GM12878 (cell line): ENCODE measurements around the gene SMARCD1. TPM values are rescaled to one million over a fixed set of nuclear protein-coding genes. Genes with fewer than 3 reads are reported as not detected.

Experiments
- ATAC-seq: fragments of 200-7000 bp; cut with Tn5 transposase; 3 replicates; pipeline ENCODE4 v1.9.1; 2020; ENCODE audit warnings: mild to moderate bottlenecking, moderate library complexity
- BruUV-seq: library from RNA; stranded (reverse); fragments of 400-500 nt; replicated peaks from 2 replicates; lab custom pipeline; 2021; lab: Mats Ljungman, UMichigan
- CTCF ChIA-PET: fragments of 300-600 bp; sonication (Branson Sonifier 250); formaldehyde crosslinking; extraction: SDS; loops from one replicate; lab custom pipeline; 2021; ENCODE audit warnings: inconsistent platforms; lab: Yijun Ruan, JAX
- POLR2A ChIA-PET: fragments of 350-600 bp; formaldehyde crosslinking; extraction: SDS; loops from one replicate; lab custom pipeline; 2021; ENCODE audit warnings: inconsistent platforms; lab: Charles Lee
- RAD21 ChIA-PET: fragments of 300-600 bp; sonication (Branson Sonifier 250); formaldehyde crosslinking; loops from one replicate; lab custom pipeline; 2023; ENCODE audit warnings: antibody characterized with exemption; ENCODE audit not compliant: unreplicated experiment; lab: Charles Lee
- SMC1A ChIA-PET: fragments of 300-600 bp; sonication (Branson Sonifier 250); formaldehyde crosslinking; loops from one replicate; lab custom pipeline; 2023; ENCODE audit not compliant: unreplicated experiment, uncharacterized antibody; lab: Charles Lee
- DNase-seq: peaks from one replicate; pipeline ENCODE4 v3.0.0-alpha.2; 2011; ENCODE audit warnings: low read depth, low spot score
- FAIRE-seq: peaks from 3 replicates; lab custom pipeline; 2011; peaks lifted over from hg19 to GRCh38; lab: Jason Lieb, UNC
- H2AFZ ChIP-seq: 2 replicates; pipeline ENCODE4 v1.6.0; 2011; ENCODE audit warnings: low read depth, low read length, control low read depth; ENCODE audit not compliant: control insufficient read depth
- H3K27ac ChIP-seq: 2 replicates; pipeline ENCODE4 v1.5.1; 2011; ENCODE audit warnings: control low read depth; ENCODE audit not compliant: control insufficient read depth, insufficient read depth
- H3K27me3 ChIP-seq, 2 experiments: replicated peaks in 1 of 2; 2 replicates each; pipeline versions ENCODE4 v1.6.0 to v1.6.1; 2011; ENCODE audit warnings: low read length in 1 of 2; ENCODE audit not compliant: control insufficient read depth in 2 of 2, insufficient read depth in 2 of 2
- H3K36me3 ChIP-seq, 2 experiments: 2 replicates each; pipeline ENCODE4 v1.5.1; 2011; ENCODE audit warnings: low read length in 1 of 2; ENCODE audit not compliant: control insufficient read depth in 2 of 2, insufficient read depth in 2 of 2
- H3K4me1 ChIP-seq: 2 replicates; pipeline ENCODE4 v1.6.1; 2011; ENCODE audit warnings: mild to moderate bottlenecking, low read length, moderate library complexity, mixed read lengths; ENCODE audit not compliant: control insufficient read depth, insufficient read depth
- H3K4me2 ChIP-seq: 2 replicates; pipeline ENCODE4 v1.6.0; 2011; ENCODE audit warnings: control low read depth; ENCODE audit not compliant: control insufficient read depth, insufficient read depth
- H3K4me3 ChIP-seq: fragments of 200-600 bp; sonication (generic); 2 replicates; pipeline ENCODE4 v1.5.1; 2016
- H3K79me2 ChIP-seq: 2 replicates; pipeline ENCODE4 v1.6.0; 2011; ENCODE audit warnings: low read length; ENCODE audit not compliant: control insufficient read depth, insufficient read depth
- H3K9ac ChIP-seq: 2 replicates; pipeline ENCODE4 v1.8.0; 2011; ENCODE audit warnings: low read length, control low read depth, mixed read lengths; ENCODE audit not compliant: control insufficient read depth, insufficient read depth
- H3K9me3 ChIP-seq: replicated peaks from 3 replicates; pipeline ENCODE4 v1.5.1; 2011; ENCODE audit warnings: mild to moderate bottlenecking, low read length; ENCODE audit not compliant: control insufficient read depth, insufficient read depth
- H4K20me1 ChIP-seq: 2 replicates; pipeline ENCODE4 v1.6.0; 2011; ENCODE audit not compliant: control insufficient read depth, insufficient read depth
- BCLAF1 ChIP-seq: fragments of 450-650 bp; IDR thresholded peaks from 2 replicates; pipeline ENCODE4 v1.6.1; 2017; ENCODE audit warnings: antibody characterized with exemption, mild to moderate bottlenecking, moderate library complexity
- CBX3 ChIP-seq: fragments of 200-600 bp; sonication (generic); IDR thresholded peaks from 2 replicates; pipeline ENCODE4 v1.6.1; 2016; ENCODE audit warnings: low read depth, borderline replicate concordance
- CTCF ChIP-seq, 3 experiments: IDR thresholded peaks in 2 of 3; conservative IDR thresholded peaks in 1 of 3; 2 replicates each; pipeline ENCODE4 v1.5.1; 2011; ENCODE audit warnings: low read depth in 3 of 3, low read length in 3 of 3, mild to moderate bottlenecking in 3 of 3, control low read depth in 2 of 3, moderate library complexity in 2 of 3, inconsistent platforms in 1 of 3, mixed read lengths in 1 of 3; ENCODE audit not compliant: control insufficient read depth in 2 of 3, insufficient read depth in 1 of 3; ENCODE audit errors: extremely low read depth in 1 of 3
- E2F8 ChIP-seq: fragments of 450-650 bp; IDR thresholded peaks from 2 replicates; pipeline ENCODE4 v1.6.1; 2018; ENCODE audit warnings: mild to moderate bottlenecking, low read depth, moderate library complexity; ENCODE audit not compliant: partially characterized antibody
- HDAC2 ChIP-seq: fragments of 200-600 bp; sonication (generic); IDR thresholded peaks from 2 replicates; pipeline ENCODE4 v1.6.1; 2017
- JUND ChIP-seq: IDR thresholded peaks from 2 replicates; pipeline ENCODE4 v1.6.1; 2012; ENCODE audit warnings: low read depth, mild to moderate bottlenecking, low read length, improper control_type of control experiment, moderate library complexity
- MTA2 ChIP-seq: fragments of 450-650 bp; IDR thresholded peaks from 2 replicates; pipeline ENCODE4 v1.6.1; 2016; ENCODE audit warnings: low read depth, mild to moderate bottlenecking, moderate library complexity
- NR2F1 ChIP-seq: fragments of 450-650 bp; conservative IDR thresholded peaks from 2 replicates; pipeline ENCODE4 v1.6.1; 2017; ENCODE audit warnings: mild to moderate bottlenecking
- PML ChIP-seq: IDR thresholded peaks from 2 replicates; pipeline ENCODE4 v1.6.1; 2012; ENCODE audit warnings: low read length, inconsistent platforms
- RAD21 ChIP-seq: IDR thresholded peaks from 2 replicates; pipeline ENCODE4 v1.6.1; 2011; ENCODE audit warnings: mild to moderate bottlenecking, low read depth, low read length, moderate library complexity; ENCODE audit not compliant: insufficient read depth
- SIX5 ChIP-seq: IDR thresholded peaks from 2 replicates; pipeline ENCODE4 v1.6.1; 2011; ENCODE audit warnings: mild to moderate bottlenecking, low read depth, low read length, moderate library complexity; ENCODE audit not compliant: severe bottlenecking
- SMAD5 ChIP-seq: IDR thresholded peaks from 2 replicates; pipeline ENCODE4 v1.6.1; 2016; ENCODE audit warnings: antibody characterized with exemption, low read depth
- SMARCA5 ChIP-seq: fragments of 450-650 bp; IDR thresholded peaks from 2 replicates; pipeline ENCODE4 v1.6.1; 2017; ENCODE audit warnings: mild to moderate bottlenecking
- SMC3 ChIP-seq: IDR thresholded peaks from 2 replicates; pipeline ENCODE4 v1.6.1; 2011; ENCODE audit warnings: low read length, improper control_type of control experiment, borderline replicate concordance
- TBL1XR1 ChIP-seq: IDR thresholded peaks from 2 replicates; pipeline ENCODE4 v1.6.1; 2012; ENCODE audit warnings: low read depth, low read length, improper control_type of control experiment
- ZNF384 ChIP-seq: IDR thresholded peaks from 2 replicates; pipeline ENCODE4 v1.6.1; 2012; ENCODE audit warnings: low read depth, mild to moderate bottlenecking, low read length, improper control_type of control experiment, borderline replicate concordance
- WGBS: methylation state at CpG from one replicate; pipeline ENCODE4 v1.1.6; 2016; ENCODE audit warnings: low lambda C conversion rate; ENCODE audit not compliant: insufficient replicate concordance, insufficient coverage; ENCODE audit errors: missing lambda C conversion rate; 5-methylcytosine and 5-hydroxymethylcytosine counted together
- in situ Hi-C: fragments of 300-500 bp; cut with MboI; formaldehyde crosslinking; loops from 9 replicates; pipeline ENCODE4 v1.14.3; 2018; ENCODE audit warnings: mixed read lengths
- intact Hi-C: fragments of 100-400 bp; cut with micrococcal nuclease; formaldehyde crosslinking; loops from one replicate; pipeline ENCODE4 v1.14.2; 2022; ENCODE audit not compliant: unreplicated experiment
- polyA plus RNA-seq, 11 experiments: library from polyadenylated mRNA; depleted of rRNA in 4 of 11; unstranded in 6 of 11; stranded (reverse) in 5 of 11; fragments of >200 nt; fragmentation: Nextera tagmentation in 4 of 11; fragmentation: Illumina TruSeq in 1 of 11; extraction: Ambion mirVana in 4 of 11; extraction: Trizol in 1 of 11; gene quantifications; 1 replicate in 1 of 11; 2 replicates in 10 of 11; pipeline versions ENCODE4 v1.2.1 to v1.2.3, GENCODE V29; 2011 to 2016; ENCODE audit warnings: inconsistent platforms in 2 of 11, missing spikeins in 2 of 11, low read depth in 1 of 11
- total RNA-seq, 4 experiments: library from RNA; depleted of rRNA in 3 of 4; stranded (reverse); fragments of >200 nt in 3 of 4; fragmentation: Illumina TruSeq in 1 of 4; extraction: Trizol in 1 of 4; gene quantifications; 2 replicates each; pipeline versions ENCODE4 v1.2.1 to v1.2.3, GENCODE V29; 2013 to 2021

Gene SMARCD1
- total and polyA plus RNA-seq, 10 of the 15 experiments (the other 5 are each of a cell fraction or from before 2014, with no cell fraction given): 1.4 to 92.4 (median 58.9) TPM

DNA sequence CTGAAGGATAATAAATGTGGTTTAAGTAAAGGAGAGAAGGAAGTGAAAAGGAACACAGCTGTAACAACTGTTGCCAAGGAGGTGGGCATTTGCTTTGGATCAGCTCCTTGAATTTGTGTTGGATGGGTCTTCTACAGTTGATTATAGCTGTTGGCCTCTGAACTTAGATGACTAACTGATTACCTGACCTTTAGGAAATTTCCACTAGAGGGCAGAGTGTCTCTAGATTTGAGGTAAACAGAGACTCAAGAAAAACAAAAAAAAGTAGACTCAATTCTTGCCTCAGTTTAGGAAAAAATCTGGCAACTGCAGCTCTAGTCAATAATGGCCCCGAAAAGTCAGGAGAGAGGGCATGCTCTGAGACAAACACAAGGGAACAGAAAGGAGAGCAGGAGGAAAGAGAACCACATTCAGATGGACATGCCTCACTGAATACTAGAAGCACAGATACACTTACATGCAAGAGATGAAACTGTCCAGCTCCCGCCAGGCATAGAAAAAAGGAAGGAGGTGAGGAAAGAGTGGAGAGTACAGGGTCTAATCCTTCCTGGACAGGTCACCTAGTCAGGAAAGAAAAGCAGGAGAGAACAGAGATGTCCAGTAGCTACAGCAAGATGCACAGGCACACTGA lies 47.5 kb downstream of the SMARCD1 start:
- Histone ChIP-seq H3K4me3 (no peak overlapping the region), H3K9ac (no peak overlapping the region), H2AFZ (no peak overlapping the region), H4K20me1 (no peaks in the 10 kb centered on the region), H3K4me1 (no peaks in the 10 kb centered on the region), H3K27ac (no peak overlapping the region), H3K36me3 (peaks cover 14 to 29% of the 10 kb centered on the region in 2 experiments), H3K9me3 (no peaks in the 10 kb centered on the region), H3K4me2 (no peak overlapping the region), H3K79me2 (no peaks in the 10 kb centered on the region), H3K27me3 (no peaks in the 10 kb centered on the region)
- DNase-seq: no peak
- intact Hi-C loops: loop anchor here (1.0 to 2.0 kb wide), 2 partner anchors 42 to 182 kb away; no protein-coding TSS in a partner anchor
- ChIA-PET CTCF (interaction anchor here (0.6 to 11.1 kb wide), 26 partner anchors 9 to 505 kb away, joined by 3 to 89 read pairs (median 4); partner anchors contain the start of genes COX14 and SMARCD1), RAD21 (interaction anchor here (0.6 to 2.2 kb wide), 13 partner anchors 17 to 505 kb away, joined by 3 to 9 read pairs (median 3); partner anchors contain the start of gene SMARCD1), POLR2A (interaction anchor here (0.6 kb wide), 1 partner anchor 164 kb away, joined by 6 read pairs; no protein-coding TSS in a partner anchor), SMC1A (interaction anchor here (0.8 to 1.8 kb wide), 14 partner anchors 17 to 182 kb away, joined by 3 to 10 read pairs (median 4); partner anchors contain the start of genes CERS5 and SMARCD1)
- no TSS peak for BruUV-seq
- WGBS: 65% methylated on average over 2 of the region's 2 CpGs
- in situ Hi-C loops: no loop called here
- peak; percentile 38 for FAIRE-seq
- ATAC-seq: peak; percentile 51
- TF ChIP-seq CTCF (IDR thresholded peaks at IDR 0.05 in 2 of 3, conservative IDR thresholded peaks at IDR 0.05 in 1 of 3; ENCODE audit: control insufficient read depth in 2 of 3, extremely low read depth in 1 of 3, insufficient read depth in 1 of 3, low read depth in 3 of 3, low read length in 3 of 3): peak; percentile 37 to 47 (median 46); a peak in 4 of 6 replicates
- no peak for TF ChIP-seq BCLAF1
- no peak for TF ChIP-seq CBX3
- TF ChIP-seq NR2F1: peak; percentile 22; the same call in 1 of the 2 replicates
- TF ChIP-seq SIX5: no peak
- peak; percentile 39; the same call in 1 of the 2 replicates for TF ChIP-seq SMC3
- no peak for TF ChIP-seq HDAC2
- no peak for TF ChIP-seq E2F8
- no peak for TF ChIP-seq MTA2
- no peak for TF ChIP-seq SMARCA5
- TF ChIP-seq SMAD5: no peak
- TF ChIP-seq JUND: no peak
- TF ChIP-seq ZNF384: no peak
- TF ChIP-seq PML: no peak
- TF ChIP-seq RAD21: peak; percentile 48
- no peak for TF ChIP-seq TBL1XR1
